OCI-LY1 (cell line): ENCODE data around the gene ZNF79.

Experiments
- H2AFZ ChIP-seq: fragments of 200-600 bp; sonication (generic), shearing (Covaris generic); 2 replicates; pipeline ENCODE4 v1.6.0; 2014; ENCODE audit warnings: antibody characterized with exemption, mild to moderate bottlenecking, low read length
- H3F3A ChIP-seq: fragments of 200-600 bp; sonication (generic), shearing (Covaris generic); 2 replicates; pipeline ENCODE4 v1.6.0; 2014; ENCODE audit warnings: mild to moderate bottlenecking, antibody characterized with exemption, low read length, moderate library complexity; ENCODE audit not compliant: insufficient read depth
- H3K27ac ChIP-seq: fragments of 200-600 bp; sonication (generic); 2 replicates; pipeline ENCODE4 v1.5.1; 2014; ENCODE audit warnings: low read length, mixed run types, mild to moderate bottlenecking, low read depth; ENCODE audit not compliant: poor library complexity, severe bottlenecking
- H3K27me3 ChIP-seq: fragments of 200-600 bp; sonication (generic); 2 replicates; pipeline ENCODE4 v1.6.0; 2014; ENCODE audit warnings: antibody characterized with exemption, mild to moderate bottlenecking, low read length, moderate library complexity; ENCODE audit not compliant: insufficient read depth
- H3K36me3 ChIP-seq: fragments of 200-600 bp; sonication (generic); 2 replicates; pipeline ENCODE4 v1.6.1; 2014; ENCODE audit warnings: mild to moderate bottlenecking, antibody characterized with exemption, low read length, moderate library complexity, mixed read lengths; ENCODE audit not compliant: insufficient read depth
- H3K4me1 ChIP-seq: fragments of 200-600 bp; sonication (generic); 2 replicates; pipeline ENCODE4 v1.5.1; 2014; ENCODE audit warnings: mild to moderate bottlenecking, low read length, moderate library complexity; ENCODE audit not compliant: insufficient read depth, severe bottlenecking
- H3K4me2 ChIP-seq: fragments of 200-600 bp; sonication (generic), shearing (Covaris generic); 2 replicates; pipeline ENCODE4 v1.6.1; 2014; ENCODE audit warnings: low read length
- H3K4me3 ChIP-seq: fragments of 200-600 bp; sonication (generic); 2 replicates; pipeline ENCODE4 v1.5.1; 2014; ENCODE audit warnings: low read length, low read depth, mild to moderate bottlenecking, mixed read lengths; ENCODE audit not compliant: poor library complexity, severe bottlenecking
- H3K79me2 ChIP-seq: fragments of 200-600 bp; shearing (Covaris generic); 2 replicates; pipeline ENCODE4 v1.6.1; 2016; ENCODE audit warnings: mixed run types, low read length, mixed read lengths; ENCODE audit not compliant: insufficient read depth
- H3K9ac ChIP-seq: fragments of 200-600 bp; sonication (generic), shearing (Covaris generic); 2 replicates; pipeline ENCODE4 v1.6.1; 2014; ENCODE audit warnings: mild to moderate bottlenecking, low read length, mixed read lengths
- H3K9me2 ChIP-seq: fragments of 200-600 bp; sonication (generic), shearing (Covaris generic); 2 replicates; pipeline ENCODE4 v1.6.1; 2014; ENCODE audit warnings: low read depth, mild to moderate bottlenecking, low read length, mixed read lengths
- H3K9me3 ChIP-seq: fragments of 200-600 bp; shearing (Covaris generic); 2 replicates; pipeline ENCODE4 v1.6.1; 2014; ENCODE audit warnings: low read length, mixed read lengths
- H4K20me1 ChIP-seq: fragments of 200-600 bp; sonication (generic), shearing (Covaris generic); 2 replicates; pipeline ENCODE4 v1.6.0; 2016; ENCODE audit warnings: mild to moderate bottlenecking, low read length; ENCODE audit not compliant: insufficient read depth
- CTCF ChIP-seq: fragments of 200-600 bp; sonication (generic), shearing (Covaris generic); IDR thresholded peaks from 2 replicates; pipeline ENCODE4 v1.5.1; 2017; ENCODE audit warnings: mild to moderate bottlenecking, antibody characterized with exemption, low read length, moderate library complexity, mixed read lengths
- EZH2 ChIP-seq: fragments of 200-600 bp; sonication (generic), shearing (Covaris generic); IDR thresholded peaks from 2 replicates; pipeline ENCODE4 v1.8.0; 2017; ENCODE audit warnings: borderline replicate concordance, mixed run types, mild to moderate bottlenecking, antibody characterized with exemption, low read length, moderate library complexity, mixed read lengths

Gene ZNF79

GRCh38 chr9:127457191-127457878 is 33.2 kb downstream of the ZNF79 start:
- Histone ChIP-seq H4K20me1 (no peaks in the 10 kb centered on the region), H3K4me3 (no peak overlapping the region), H3F3A (no peaks in the 10 kb centered on the region), H3K27me3 (no peaks in the 10 kb centered on the region), H2AFZ (no peak overlapping the region), H3K4me2 (no peak overlapping the region), H3K9ac (no peak overlapping the region), H3K4me1 (peaks cover 14% of the 10 kb centered on the region), H3K79me2 (no peaks in the 10 kb centered on the region), H3K27ac (no peak overlapping the region), H3K9me3 (no peaks in the 10 kb centered on the region), H3K36me3 (peaks cover 41% of the 10 kb centered on the region), H3K9me2 (no peaks in the 10 kb centered on the region)
- no peak for TF ChIP-seq CTCF
- no peak for TF ChIP-seq EZH2

- H4K20me1 ChIP-seq = no peaks in the 10 kb centered on the region
- no peak overlapping the region for H3K9ac ChIP-seq
- H3K36me3 ChIP-seq = peaks cover 45% of the 10 kb centered on the region
- no peaks in the 10 kb centered on the region for H3K27me3 ChIP-seq
- no peak for TF ChIP-seq CTCF
- TF ChIP-seq EZH2 = no peak
- no peak overlapping the region for H3K27ac ChIP-seq
- H3K9me2 ChIP-seq = no peaks in the 10 kb centered on the region
- no peaks in the 10 kb centered on the region for H3K9me3 ChIP-seq
- no peaks in the 10 kb centered on the region for H3F3A ChIP-seq
- H3K79me2 ChIP-seq = no peaks in the 10 kb centered on the region
- no peak overlapping the region for H3K4me2 ChIP-seq
- H3K4me1 ChIP-seq = peaks cover 10% of the 10 kb centered on the region
- H3K4me3 ChIP-seq = no peak overlapping the region
- H2AFZ ChIP-seq = no peak overlapping the region
Observed at GRCh38 chr9:127458921-127459320, 34.7 kb downstream of the ZNF79 start.

GRCh38 chr9:127463382-127463781 is 39.2 kb downstream of the ZNF79 start:
- TF ChIP-seq CTCF = no peak
- no peak for TF ChIP-seq EZH2

More at GRCh38 chr9:127463382-127463781, 39.2 kb downstream of the ZNF79 start:
- Histone ChIP-seq H3K4me1 (no peaks in the 10 kb centered on the region), H3K36me3 (peaks cover 46% of the 10 kb centered on the region), H3K9ac (no peak overlapping the region), H3F3A (no peaks in the 10 kb centered on the region), H3K27ac (no peak overlapping the region), H3K79me2 (no peaks in the 10 kb centered on the region), H3K9me2 (no peaks in the 10 kb centered on the region), H3K4me2 (no peak overlapping the region), H4K20me1 (no peaks in the 10 kb centered on the region), H3K4me3 (no peak overlapping the region), H3K9me3 (no peaks in the 10 kb centered on the region), H2AFZ (no peak overlapping the region), H3K27me3 (no peaks in the 10 kb centered on the region)
